GM21576 (cell line): Measurements from ENCODE around the gene FGF10.

Source experiments
- ATAC-seq: cut with Tn5 transposase; IDR thresholded peaks from one replicate; pipeline ENCODE4 v1.9.1; 2021; ENCODE audit warnings: mild to moderate bottlenecking, moderate library complexity; ENCODE audit not compliant: unreplicated experiment

Gene FGF10

DNA sequence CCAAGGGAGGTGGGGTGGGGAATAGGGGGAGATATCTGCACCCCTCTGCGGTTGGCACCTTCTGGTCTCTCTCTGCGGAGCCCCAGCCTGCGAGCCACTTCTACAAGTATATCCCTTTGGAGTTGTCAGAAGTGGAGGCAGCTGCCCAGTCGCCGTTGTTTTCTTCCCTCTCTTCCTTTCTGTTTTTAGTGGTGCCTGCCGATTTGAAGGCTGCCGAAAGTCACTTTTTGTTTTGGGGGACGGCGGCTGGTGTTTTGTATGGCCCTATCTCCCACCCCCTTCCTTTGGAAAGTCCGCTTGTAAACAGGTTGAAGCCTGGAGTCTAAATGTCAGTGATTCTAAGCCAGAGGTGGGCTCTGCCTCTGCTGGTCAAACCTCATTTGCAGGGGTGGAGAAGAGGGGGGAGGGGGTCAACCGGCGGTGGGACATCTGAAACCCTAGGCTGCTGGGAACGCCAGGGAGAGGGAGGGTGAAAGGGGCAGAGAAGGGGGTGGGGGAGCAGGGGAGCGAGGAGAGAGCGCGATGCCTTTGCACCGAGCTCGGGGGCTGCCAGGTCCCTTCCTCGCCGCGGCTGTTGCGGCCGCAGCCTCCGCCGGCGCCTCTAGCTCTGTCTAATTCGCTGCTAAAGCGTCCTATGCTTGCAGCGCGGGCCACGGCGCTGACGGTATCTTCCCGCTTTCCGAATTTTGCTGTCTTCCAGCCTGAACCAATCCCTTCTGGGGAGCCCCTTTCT is at the start of gene FGF10:
FGF10 (minus strand) TSS at position 331 of the 733 bp plus-strand sequence. CDS start 738 bp downstream, outside the sequence.
- no peak for ATAC-seq

DNA sequence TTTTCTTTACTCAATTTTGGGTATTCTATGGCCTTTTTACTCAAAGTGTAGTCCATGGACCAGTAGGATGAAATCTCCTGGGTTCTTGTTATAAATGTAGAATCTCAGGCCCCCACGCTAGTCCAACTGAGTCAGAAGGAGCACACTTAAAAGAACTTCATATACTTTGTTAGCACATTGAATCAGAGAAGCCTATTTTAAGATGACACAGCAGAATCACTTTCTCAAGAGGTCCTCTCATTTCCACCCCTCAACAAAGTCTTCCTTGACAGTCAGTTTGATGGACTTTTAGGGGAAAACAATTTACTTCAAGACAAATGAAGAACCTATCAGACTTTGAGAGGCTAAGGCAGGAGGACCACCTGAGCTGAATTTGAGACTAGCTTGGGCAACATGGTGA is 37.7 kb upstream of the FGF10 start:
- no peak for ATAC-seq

DNA sequence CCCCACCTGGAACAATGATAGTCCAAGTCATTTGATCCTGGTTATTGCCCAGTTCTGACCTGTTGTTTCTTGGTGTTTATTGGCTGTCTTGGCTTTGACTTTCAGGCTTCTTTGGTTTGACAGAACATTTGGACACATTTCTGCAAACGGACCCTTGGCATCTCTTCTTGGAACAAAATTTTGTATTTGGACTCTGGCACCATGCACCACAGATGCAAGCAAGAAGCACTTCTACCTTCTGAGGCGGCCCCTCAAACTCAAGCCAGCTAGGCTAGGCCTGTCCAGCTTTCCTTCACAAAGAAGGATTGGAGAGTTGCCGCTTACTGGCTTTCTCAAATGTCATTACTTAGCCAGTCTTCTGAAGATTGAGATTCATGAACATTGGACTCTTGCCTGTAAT is 23.1 kb upstream of the FGF10 start:
- no peak for ATAC-seq

DNA sequence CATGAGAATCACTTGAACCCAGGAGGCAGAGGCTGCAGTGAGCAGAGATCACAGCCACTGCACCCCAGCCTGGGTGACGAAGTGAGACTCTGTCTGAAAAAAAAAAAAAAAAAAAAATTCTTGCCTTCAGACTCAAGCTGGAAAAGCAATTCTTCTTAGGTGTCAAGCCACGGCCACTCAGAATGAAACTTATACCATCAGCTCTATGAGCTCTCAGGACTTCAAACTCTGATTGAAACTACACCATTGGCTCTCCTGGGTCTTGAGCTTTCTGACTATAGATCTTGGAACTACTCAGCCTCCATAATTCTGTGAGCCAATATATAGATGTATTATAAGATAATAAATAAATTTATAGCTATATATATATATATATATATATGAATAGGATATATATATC is 12.9 kb upstream of the FGF10 start:
- ATAC-seq, result no peak

DNA sequence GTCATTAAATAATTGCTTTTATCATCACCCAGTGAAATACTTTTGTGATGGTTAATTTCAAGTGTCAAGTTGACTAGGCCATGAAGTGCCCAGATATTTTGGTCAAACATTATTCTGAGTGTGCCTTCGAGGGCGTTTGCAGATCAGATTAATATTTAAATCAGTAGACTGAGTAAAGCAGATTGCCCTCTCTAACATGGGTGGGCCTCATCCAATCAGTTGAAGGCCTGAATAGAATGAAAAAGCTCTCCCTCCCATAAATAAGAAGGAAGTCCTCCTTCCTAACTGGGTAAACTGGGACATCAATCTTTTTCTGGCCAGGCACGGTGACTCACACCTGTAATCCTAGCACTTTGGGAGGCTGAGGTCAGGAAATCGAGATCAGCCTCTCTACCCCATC is 12.4 kb upstream of the FGF10 start:
- ATAC-seq, result no peak

DNA sequence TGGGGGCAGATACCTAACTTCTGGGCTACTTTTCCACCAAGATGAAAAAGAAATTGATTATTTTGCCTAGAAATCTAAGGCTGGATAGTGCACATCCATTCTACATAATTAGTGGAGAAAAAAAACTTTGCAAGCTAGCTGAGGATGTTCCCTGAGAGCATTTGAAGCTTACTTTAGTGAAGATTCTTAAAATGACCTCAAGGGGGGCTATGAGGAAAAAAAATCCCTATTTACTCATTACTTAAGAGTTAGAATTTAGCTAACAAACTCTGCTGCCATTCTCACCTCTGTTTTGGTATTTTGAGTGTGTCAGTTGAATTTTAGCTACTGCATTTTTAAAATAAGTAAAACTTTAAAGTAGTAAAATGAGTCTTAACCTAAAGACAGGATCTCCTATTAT is 9.2 kb upstream of the FGF10 start:
- ATAC-seq, result no peak

DNA sequence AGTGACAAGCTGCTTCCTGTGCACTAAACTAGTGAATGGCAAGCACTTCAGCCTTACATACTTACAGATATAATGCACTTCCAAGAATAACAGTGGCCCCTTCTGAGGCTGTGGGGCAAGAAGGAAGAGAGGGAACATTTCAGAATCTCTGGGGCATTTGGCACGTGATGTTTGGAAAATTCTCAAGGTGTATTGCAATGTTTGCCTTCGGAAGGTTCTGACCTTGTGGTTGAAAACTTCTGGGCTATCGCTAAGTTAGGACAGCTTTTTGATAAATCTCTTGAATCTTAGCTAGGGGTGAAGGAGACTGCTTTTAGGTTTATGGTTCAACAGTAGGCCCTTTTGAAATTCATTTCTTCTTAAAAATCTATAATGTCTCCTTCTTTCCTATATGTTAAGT is 7.1 kb upstream of the FGF10 start:
- ATAC-seq, result no peak

DNA sequence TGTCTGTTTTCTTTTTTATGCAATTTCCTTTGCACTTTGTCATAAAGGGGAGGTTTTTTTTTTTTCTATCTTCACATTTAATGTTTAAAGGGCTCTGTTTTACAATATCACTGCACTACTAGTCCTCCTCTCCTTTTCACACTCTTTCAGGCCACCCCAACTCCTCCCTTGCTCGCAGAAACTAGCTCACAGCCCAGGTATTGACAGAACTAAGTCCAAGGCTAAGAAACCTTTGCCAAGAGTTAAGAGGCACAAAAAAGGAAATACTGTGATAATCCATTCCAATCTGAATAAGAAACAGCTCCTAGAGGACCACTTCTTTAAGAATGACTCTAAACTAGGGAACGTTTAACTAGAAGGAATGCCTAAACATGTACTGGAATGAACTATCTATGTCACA is 1.1 kb upstream of the FGF10 start:
- ATAC-seq, result no peak

DNA sequence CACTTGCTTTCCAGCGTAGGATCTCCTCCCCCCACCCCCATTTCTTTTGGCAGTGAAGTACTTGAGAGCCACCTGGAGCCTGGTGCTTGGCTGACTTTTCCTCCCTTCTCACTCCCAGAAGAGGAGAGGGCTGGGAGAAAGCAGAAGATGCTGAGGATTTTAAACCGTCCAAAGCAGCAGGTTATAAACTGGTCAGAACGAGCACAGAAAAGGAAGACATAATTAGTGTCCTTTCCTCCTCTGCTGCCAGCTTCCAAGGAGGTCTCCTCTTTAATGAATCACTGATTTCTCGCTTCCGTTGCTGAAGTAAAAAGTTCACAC is 563 bp upstream of the FGF10 start:
- ATAC-seq, result no peak

DNA sequence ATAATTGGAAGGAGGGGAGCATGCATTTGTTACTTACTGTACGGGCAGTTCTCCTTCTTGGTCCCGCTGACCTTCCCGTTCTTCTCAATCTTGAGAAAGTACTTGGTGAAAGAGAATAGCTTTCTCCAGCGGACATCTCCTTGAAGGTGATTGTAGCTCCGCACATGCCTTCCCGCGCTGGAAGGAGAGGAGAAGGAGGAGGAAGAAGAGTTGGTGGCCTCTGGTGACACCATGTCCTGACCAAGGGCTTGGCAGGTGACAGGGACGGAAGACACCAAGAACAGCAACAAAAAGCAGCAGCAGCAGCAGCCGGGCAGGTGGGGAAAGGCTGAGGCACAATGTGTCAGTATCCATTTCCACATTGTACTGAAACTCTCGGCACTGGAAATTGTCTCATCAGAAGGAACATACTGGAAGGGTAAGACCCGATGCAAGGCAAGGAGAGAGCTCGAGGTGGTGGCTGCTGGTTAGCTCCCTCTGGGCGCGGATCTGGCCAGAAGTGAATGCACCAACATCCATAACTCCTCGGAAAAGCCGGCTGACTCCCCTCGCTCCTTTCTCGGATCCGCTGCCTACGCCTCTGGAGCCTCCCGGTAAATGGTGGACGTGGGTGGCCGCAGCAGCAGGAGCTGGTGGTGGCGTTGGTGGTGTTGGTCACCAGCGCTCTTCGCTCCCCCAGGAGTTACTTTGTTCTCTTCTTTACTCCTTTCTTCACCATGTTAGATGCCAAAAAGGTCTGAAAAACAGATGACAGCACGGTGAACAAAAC is 715 bp downstream of the FGF10 start:
- no peak for ATAC-seq

DNA sequence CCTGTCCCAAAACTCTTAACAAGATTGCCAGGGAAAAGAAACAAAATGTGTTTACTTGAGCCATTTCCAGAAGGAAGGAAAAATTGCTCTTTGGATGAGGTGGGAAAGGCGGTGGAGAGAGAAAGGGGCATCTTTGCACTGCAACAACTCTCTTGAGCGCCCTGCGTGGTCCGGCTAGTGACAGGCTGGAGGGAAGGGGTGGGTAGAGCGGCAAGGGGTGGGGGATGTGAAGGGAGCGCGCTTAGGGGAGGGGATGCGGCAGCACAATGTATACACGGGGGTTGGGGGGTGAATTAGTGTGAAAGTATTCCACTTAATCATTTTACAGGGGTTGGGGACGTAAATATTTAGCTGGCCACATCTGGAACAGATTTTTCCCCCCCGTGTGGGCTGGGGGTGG is 1.3 kb downstream of the FGF10 start:
- no peak for ATAC-seq

DNA sequence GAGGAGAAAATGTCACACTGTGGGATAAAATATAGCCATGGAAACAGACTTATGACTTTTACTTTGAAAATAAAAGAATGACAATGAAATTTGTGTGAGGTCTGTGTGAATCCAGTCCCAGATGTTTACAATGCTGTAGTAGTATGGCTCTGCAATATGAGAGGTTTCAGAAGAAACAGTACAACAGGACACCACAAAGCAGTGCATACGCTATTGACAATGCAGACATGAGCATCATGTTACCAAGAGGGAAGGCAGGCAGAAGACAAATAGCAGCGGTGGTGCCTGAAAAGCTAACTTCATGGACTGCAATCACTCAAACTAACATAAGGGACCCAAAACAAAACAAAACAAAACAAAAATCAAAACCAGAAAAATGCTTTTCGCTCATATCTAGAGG is 1.8 kb downstream of the FGF10 start:
- no peak for ATAC-seq

DNA sequence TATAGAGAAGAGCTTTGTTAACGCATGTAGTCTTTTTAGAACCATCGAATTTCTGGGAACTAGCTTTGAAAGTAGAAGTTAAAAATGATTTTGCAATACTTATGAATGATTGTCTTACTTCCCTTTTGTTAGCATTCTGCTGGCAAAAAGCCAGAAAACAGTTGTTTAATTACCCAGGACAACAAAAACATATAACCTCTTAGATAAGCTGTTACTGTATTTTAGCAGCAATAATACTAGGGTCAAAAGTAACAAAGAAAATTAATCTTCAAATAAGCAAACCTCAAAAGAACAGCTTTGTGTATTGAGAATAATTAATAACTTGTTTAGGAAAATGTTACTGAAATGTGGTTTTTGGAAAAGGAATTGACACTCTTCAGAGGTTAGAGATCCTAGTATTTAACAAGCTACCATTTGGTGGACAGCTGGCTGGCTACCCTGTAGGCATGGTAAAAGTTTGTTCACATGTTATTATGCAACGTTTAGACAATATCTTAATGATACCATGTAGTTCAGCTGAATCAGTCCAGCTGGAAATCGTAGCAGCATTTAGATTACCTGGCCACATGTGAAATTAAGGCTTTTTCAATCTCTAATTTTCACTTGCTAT is 3.8 kb downstream of the FGF10 start:
- no peak for ATAC-seq

DNA sequence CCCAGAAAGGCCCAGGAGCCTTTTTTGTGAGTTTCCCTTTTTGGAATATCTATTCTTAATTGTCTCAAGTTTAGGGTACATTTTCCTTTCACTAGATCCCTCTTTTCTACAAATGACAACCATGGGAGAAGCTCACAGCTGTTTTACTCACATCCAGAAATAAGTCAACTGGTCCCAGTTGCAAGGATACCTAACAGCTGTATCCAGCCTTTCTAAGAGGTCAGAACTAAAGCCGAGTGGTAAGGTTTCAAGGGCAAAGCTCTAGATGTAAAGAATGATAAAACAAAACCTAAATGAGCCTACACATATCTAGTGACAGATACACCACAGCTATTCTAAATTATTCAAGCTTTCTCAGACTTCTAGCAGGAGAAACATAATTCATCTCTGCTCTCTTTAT is 4.4 kb downstream of the FGF10 start:
- no peak for ATAC-seq

DNA sequence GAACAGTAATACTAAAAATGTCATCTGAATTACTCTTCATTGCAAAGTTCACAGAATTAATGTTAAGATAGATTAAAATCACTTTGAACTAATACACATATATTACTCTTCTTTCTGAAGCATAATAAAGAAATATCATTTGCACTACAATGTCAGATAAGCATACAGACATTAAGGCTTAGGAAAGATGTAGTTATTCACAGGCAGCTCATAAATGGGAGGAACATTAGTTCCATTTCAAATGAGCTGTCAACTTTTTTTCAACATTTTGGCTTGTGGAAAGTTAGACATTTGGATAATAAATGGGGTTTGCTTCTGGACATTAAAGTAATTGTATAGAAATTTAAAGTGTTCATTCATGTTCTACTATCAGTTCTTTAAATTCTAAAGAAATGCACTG is 6.3 kb downstream of the FGF10 start:
- no peak for ATAC-seq

DNA sequence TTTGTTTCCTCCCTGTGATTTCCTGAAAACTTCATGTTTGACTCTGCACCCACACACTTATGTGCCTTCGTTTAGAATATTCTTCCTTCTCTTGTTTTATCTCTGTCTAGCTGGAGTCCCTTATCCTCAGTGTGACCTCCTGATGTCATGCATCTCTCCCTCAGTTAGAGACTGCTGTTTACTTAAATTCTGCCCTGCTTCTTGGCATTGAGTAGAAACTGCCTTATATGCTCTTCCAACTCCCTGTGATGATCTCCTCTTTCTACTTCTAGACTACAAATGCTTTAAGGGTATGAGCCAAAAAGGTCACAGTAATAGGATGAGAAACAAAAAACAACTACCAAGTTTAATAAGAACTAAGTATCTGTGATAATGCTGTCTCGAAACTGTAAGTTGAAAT is 12.2 kb downstream of the FGF10 start:
- no peak for ATAC-seq

DNA sequence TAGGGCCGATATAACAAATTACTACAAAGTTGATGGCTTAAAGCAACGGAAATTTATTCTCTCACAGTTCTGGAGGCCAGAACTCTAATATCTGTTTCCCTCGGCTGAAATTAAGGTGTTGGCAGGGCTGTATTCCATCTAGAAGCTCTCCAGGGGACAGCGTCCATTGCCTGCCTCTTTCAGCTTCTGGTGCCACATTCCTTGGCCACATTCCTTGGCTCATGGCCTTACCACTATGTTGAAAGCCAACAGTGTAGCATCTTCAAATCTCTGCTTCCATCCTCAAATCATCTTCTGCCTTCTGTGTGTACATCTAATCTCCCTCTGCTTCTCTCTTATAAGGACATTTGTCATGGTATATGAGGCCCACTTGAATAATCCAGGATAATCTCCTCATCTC is 17.2 kb downstream of the FGF10 start:
- ATAC-seq, result no peak

DNA sequence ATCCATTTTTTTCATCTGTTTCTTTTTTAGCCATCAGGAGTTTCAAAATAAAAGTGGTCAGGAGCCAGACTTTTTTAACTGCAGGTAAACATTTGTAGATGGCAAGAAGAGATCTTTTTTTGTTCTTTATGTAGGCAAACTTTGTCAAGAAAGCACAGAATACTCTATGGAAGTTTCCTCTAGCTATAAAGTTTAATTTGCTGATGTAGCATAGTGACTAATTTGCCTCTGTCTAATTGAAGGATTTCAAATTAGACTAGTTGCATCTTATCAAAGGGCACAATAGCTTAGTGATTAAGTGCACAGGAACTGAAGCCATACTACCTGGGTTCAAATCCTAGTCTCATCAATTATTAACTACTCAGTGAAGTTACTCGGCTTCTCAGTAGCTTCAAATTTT is 22.0 kb downstream of the FGF10 start:
- no peak for ATAC-seq

DNA sequence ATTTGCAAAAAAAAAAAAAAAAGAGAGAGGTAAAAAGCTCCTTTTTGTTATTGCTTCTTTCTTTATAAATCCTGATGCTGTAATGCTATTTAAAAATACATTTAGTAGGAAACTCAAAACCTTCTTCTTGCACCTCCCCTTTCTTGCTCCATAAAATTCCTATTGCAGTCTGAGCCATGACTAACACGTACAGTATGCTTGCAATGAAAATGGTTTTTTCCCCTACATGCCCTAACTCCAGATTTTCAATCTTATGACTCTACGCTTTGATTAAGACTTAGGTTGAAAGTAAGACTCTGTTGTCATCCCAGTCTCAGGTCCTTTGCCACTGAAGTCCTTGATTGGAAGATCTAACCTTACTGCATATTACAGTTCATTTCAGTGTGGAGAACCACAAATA is 23.9 kb downstream of the FGF10 start:
- ATAC-seq, result no peak

DNA sequence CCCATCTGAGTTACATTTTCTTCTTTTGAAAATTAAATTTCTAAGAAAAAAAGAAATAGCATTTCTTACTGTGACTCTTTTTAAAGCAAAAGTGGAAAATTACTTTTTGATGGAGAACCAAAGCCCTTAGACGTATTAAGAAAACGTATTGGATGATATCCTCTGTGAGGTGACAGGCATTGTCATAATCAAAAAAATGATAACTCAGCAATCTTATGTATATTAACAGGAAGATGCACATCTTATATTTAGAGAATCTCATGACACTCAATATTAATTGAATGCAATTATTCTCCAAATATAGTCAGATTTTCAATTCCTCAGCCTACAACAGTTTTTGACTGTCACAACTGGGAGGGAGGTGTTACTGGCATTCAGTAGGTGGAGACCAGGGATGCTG is 25.1 kb downstream of the FGF10 start:
- ATAC-seq, result no peak

DNA sequence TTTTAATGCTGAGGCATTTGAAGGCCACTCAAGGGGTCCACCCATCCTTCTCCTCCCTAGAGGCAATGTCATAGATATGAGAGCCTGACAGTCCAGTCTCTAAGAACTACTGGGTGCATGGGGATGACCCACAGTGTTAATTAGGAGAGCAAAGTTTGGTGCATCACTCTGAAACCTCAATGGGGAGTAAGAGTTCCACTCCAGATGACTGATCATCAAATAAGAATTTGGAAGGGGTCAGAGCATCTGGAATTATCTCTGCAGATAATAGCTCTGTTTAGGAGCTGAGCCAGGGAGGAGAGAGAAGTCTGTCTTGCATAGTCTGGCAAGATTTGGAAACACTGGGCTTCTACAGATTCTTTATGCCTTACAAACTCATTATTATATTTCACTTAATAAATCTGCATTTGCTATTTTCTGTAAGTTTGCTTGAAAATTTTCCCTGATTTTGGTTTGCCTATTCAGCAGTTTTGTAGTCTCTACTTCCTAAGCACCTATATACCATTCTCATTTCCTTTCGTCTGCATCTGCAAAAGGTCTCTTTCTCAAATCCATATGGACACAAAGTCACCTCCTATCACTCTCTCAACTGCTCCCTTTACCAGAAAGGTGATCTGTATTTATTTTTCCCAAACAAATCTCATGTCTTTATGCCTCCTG is 27.7 kb downstream of the FGF10 start:
- ATAC-seq, result no peak

DNA sequence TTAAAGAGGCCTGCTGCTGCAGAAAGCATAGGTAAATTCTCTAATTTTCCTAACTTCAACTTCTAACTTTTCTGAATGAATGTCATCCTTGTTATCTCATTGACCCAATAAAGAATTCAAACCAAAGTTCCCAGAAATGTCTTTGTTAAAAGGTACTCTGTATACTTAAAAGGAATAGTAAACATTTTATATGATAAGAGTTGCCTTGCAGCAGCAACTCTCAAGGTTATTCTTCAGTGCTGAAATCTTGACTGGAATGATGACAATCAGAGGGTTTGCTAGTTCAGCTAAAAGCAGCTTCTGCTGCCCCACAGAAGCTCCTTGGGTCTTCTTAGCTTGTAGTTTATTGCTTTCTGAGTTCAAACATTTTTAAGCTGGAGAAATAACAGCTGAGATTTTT is 28.3 kb downstream of the FGF10 start:
- ATAC-seq, result no peak
